Vagina (tissue), 2 donors: Measurements from ENCODE around the gene RAB6B. TPM values are rescaled to one million over a fixed set of nuclear protein-coding genes. Genes with fewer than 3 reads are reported as not detected.

ENCODE experiments used
- DNase-seq, 2 donors: peaks; one replicate each; pipeline ENCODE4 v3.0.0-alpha.2; 2017; ENCODE audit errors: extremely low spot score in 2 of 2
- H3K27ac ChIP-seq: fragments of 200-600 bp; sonication (generic); one replicate; pipeline ENCODE4 v1.5.1; 2019
- H3K27me3 ChIP-seq: fragments of 200-600 bp; sonication (generic); one replicate; pipeline ENCODE4 v1.5.1; 2019
- H3K36me3 ChIP-seq, 2 donors: fragments of 200-600 bp; sonication (generic); one replicate each; pipeline ENCODE4 v1.5.1; 2017 to 2019
- H3K4me1 ChIP-seq: fragments of 200-600 bp; sonication (generic); one replicate; pipeline ENCODE4 v1.5.1; 2019
- H3K4me3 ChIP-seq, 2 donors: fragments of 200-600 bp; sonication (generic); 1 replicate in 1 of 2; 2 replicates in 1 of 2; pipeline ENCODE4 v1.5.1; 2016 to 2019
- H3K9me3 ChIP-seq: fragments of 200-600 bp; sonication (generic); one replicate; pipeline ENCODE4 v1.5.1; 2019
- POLR2A ChIP-seq, 2 donors: fragments of 450-650 bp; IDR thresholded peaks; one replicate each; pipeline ENCODE4 v1.6.1; 2017; ENCODE audit warnings: antibody characterized with exemption in 2 of 2, mild to moderate bottlenecking in 2 of 2, moderate library complexity in 2 of 2
- POLR2AphosphoS5 ChIP-seq, 2 donors: sonication (generic); formaldehyde crosslinking; IDR thresholded peaks; one replicate each; pipeline ENCODE4 v1.9.0; 2017; ENCODE audit warnings: antibody characterized with exemption in 2 of 2, mild to moderate bottlenecking in 2 of 2, low read depth in 1 of 2; ENCODE audit not compliant: insufficient read depth in 1 of 2
- intact Hi-C: fragments of 100-400 bp; cut with DNase I; formaldehyde crosslinking; loops from one replicate; pipeline ENCODE4 v1.15.1; 2023
- total RNA-seq: library from RNA; depleted of rRNA; stranded (reverse); fragments of >200 nt; gene quantifications from one replicate; pipeline ENCODE4 v1.2.3, GENCODE V29; 2016
- TF ChIP-seq, protein P1 (sequence below), 3 experiments: fragments of 450-650 bp in 2 of 3; fragments of 200-600 bp in 1 of 3; sonication (generic) in 1 of 3; IDR thresholded peaks; one replicate each; pipeline ENCODE4 v1.5.1; 2017 to 2019; ENCODE audit warnings: antibody characterized with exemption in 3 of 3, mild to moderate bottlenecking in 2 of 3, moderate library complexity in 2 of 3

RAB6B gene
- total RNA-seq, 1 donor from 2014 or later, result 3.7 TPM

- intact Hi-C loops, result no loop called here
- H3K27ac ChIP-seq, result no peak overlapping the region
- peak in 1 of 2 donors; percentile 67 for DNase-seq
- no peaks in the 10 kb centered on the region for H3K27me3 ChIP-seq
- no peaks in the 10 kb centered on the region for H3K9me3 ChIP-seq
- peaks cover 16% of the 10 kb centered on the region for H3K4me1 ChIP-seq
- TF ChIP-seq POLR2AphosphoS5 (IDR thresholded peaks at IDR 0.05; ENCODE audit: insufficient read depth in 1 of 2, low read depth in 1 of 2) (no peak), POLR2A (IDR thresholded peaks at IDR 0.05) (no peak)
- TF ChIP-seq, protein P1, sequence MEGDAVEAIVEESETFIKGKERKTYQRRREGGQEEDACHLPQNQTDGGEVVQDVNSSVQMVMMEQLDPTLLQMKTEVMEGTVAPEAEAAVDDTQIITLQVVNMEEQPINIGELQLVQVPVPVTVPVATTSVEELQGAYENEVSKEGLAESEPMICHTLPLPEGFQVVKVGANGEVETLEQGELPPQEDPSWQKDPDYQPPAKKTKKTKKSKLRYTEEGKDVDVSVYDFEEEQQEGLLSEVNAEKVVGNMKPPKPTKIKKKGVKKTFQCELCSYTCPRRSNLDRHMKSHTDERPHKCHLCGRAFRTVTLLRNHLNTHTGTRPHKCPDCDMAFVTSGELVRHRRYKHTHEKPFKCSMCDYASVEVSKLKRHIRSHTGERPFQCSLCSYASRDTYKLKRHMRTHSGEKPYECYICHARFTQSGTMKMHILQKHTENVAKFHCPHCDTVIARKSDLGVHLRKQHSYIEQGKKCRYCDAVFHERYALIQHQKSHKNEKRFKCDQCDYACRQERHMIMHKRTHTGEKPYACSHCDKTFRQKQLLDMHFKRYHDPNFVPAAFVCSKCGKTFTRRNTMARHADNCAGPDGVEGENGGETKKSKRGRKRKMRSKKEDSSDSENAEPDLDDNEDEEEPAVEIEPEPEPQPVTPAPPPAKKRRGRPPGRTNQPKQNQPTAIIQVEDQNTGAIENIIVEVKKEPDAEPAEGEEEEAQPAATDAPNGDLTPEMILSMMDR (IDR thresholded peaks at IDR 0.05), result no peak
- no peaks in the 10 kb centered on the region for H3K36me3 ChIP-seq
- H3K4me3 ChIP-seq, result peak overlapping the region; percentile 57 to 80
These were observed 500 bp upstream of the RAB6B start for GRCh38 chr3:133896002-133896761.

DNA sequence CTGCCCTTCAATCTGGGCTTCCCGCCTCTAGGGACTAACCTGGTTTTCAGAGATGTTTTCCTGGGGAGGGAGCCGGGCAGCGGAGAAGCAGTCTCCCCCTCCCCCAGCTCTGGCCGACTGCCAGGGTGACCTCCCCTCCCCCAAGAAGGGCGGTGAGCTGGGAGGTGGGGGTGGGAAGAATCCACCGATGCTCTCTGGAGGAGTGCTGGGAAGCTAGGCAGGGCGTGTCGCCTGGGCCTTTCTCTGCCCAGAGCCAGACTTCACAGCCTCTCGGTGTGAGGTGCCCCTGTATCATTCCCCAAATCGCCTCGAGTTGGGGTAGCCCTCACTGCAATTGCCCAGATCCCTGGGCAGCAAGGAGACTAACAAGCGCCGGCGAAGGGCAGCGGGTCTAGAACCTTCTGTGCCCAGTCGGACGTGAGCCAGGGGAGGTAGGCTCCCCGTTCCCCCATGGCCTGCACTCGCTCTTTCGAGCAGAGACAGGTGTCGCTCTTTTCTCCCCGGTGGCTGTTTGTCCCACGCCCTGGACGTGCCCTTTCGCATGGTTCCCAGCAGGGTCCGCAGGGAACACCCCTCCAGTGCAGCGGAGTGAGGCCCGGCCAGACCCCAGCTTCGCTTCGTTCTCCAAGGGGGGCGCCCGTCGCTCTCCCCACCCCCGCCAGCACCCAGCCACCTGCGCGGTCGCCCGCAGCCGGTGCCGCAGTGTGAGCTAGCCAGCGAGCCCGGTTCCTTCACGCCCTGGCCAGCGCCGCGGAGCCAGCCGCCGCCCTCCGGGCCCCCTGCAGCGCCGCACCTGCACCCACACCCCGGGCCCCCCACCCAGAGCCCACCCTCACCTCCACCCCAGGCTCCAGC is 1.1 kb downstream of the RAB6B start:
- Histone ChIP-seq H3K27ac (no peak overlapping the region), H3K4me1 (peaks cover 16% of the 10 kb centered on the region), H3K36me3 (no peaks in the 10 kb centered on the region), H3K9me3 (no peaks in the 10 kb centered on the region), H3K27me3 (no peaks in the 10 kb centered on the region), H3K4me3 (peak overlapping the region; percentile 57 to 80)
- TF ChIP-seq POLR2AphosphoS5 (IDR thresholded peaks at IDR 0.05; ENCODE audit: insufficient read depth in 1 of 2, low read depth in 1 of 2) (no peak), POLR2A (IDR thresholded peaks at IDR 0.05) (no peak)
- TF ChIP-seq, protein P1 (IDR thresholded peaks at IDR 0.05), result no peak
- intact Hi-C loops, result no loop called here
- DNase-seq, result peak in 1 of 2 donors; percentile 87

GRCh38 chr3:133893683-133894352 is 1.9 kb downstream of the RAB6B start:
- H3K4me1 ChIP-seq, result peaks cover 16% of the 10 kb centered on the region
- H3K4me3 ChIP-seq, result no peak overlapping the region
- intact Hi-C loops, result no loop called here
- H3K27ac ChIP-seq, result no peak overlapping the region
- no peaks in the 10 kb centered on the region for H3K27me3 ChIP-seq
- TF ChIP-seq, protein P1 (IDR thresholded peaks at IDR 0.05), result no peak
- TF ChIP-seq POLR2AphosphoS5 (IDR thresholded peaks at IDR 0.05; ENCODE audit: insufficient read depth in 1 of 2, low read depth in 1 of 2), result no peak
- TF ChIP-seq POLR2A (IDR thresholded peaks at IDR 0.05), result no peak
- H3K9me3 ChIP-seq, result no peaks in the 10 kb centered on the region
- no peaks in the 10 kb centered on the region for H3K36me3 ChIP-seq
- DNase-seq, result peak in 1 of 2 donors; percentile 81

- Histone ChIP-seq H3K9me3 (no peaks in the 10 kb centered on the region), H3K4me3 (no peak overlapping the region), H3K27me3 (no peaks in the 10 kb centered on the region), H3K36me3 (no peaks in the 10 kb centered on the region), H3K4me1 (peaks cover 16% of the 10 kb centered on the region), H3K27ac (no peak overlapping the region)
- TF ChIP-seq POLR2AphosphoS5 (IDR thresholded peaks at IDR 0.05; ENCODE audit: insufficient read depth in 1 of 2, low read depth in 1 of 2), result no peak
- TF ChIP-seq POLR2A (IDR thresholded peaks at IDR 0.05), result no peak
- TF ChIP-seq, protein P1 (IDR thresholded peaks at IDR 0.05), result no peak
- DNase-seq, result no peak
- intact Hi-C loops, result no loop called here
These were observed 3.0 kb downstream of the RAB6B start for GRCh38 chr3:133892541-133893231.
